OCI-LY3 (cell line): ENCODE measurements around the gene HNRNPF.

Experiments
- EZH2phosphoT487 ChIP-seq: fragments of 200-600 bp; shearing (Covaris generic); IDR thresholded peaks from 2 replicates; pipeline ENCODE4 v1.6.1; 2018; ENCODE audit warnings: antibody characterized with exemption, mixed run types, low read depth
- TF ChIP-seq, protein P1 (sequence below): fragments of 200-600, 300-600 bp; sonication (generic); IDR thresholded peaks from 2 replicates; pipeline ENCODE4 v1.5.1; 2014; ENCODE audit warnings: antibody characterized with exemption, low read length, low read depth

DNA sequence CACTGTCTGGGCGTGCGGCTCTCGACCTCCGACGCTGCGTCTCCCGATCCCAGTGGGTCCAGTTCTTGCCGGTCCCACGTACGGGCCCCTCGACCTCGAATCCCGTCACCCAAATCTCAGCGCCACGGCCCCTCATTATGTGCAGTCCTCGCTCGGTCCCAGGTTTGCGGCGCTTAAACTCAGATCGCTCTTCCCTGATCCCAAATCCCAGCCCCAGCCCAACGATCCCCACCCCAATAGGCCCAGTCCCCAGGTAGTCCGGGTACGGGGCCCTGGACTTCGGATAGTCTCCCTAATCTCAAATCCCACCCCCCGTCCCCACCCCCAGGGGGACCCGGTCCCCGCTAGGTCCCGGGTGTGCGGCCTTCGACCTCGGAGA is 666 bp downstream of the HNRNPF start:
- TF ChIP-seq, protein P1, sequence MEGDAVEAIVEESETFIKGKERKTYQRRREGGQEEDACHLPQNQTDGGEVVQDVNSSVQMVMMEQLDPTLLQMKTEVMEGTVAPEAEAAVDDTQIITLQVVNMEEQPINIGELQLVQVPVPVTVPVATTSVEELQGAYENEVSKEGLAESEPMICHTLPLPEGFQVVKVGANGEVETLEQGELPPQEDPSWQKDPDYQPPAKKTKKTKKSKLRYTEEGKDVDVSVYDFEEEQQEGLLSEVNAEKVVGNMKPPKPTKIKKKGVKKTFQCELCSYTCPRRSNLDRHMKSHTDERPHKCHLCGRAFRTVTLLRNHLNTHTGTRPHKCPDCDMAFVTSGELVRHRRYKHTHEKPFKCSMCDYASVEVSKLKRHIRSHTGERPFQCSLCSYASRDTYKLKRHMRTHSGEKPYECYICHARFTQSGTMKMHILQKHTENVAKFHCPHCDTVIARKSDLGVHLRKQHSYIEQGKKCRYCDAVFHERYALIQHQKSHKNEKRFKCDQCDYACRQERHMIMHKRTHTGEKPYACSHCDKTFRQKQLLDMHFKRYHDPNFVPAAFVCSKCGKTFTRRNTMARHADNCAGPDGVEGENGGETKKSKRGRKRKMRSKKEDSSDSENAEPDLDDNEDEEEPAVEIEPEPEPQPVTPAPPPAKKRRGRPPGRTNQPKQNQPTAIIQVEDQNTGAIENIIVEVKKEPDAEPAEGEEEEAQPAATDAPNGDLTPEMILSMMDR, result no peak
- no peak for TF ChIP-seq EZH2phosphoT487
